K562 treated with DMSO at 1 percent for 12 hours (cell line): ENCODE data around the gene HAS3. TPM values are rescaled to one million over a fixed set of nuclear protein-coding genes. Genes with fewer than 3 reads are reported as not detected.

Source experiments
- total RNA-seq: library from RNA; unstranded; fragments of 300-600 nt; gene quantifications from 2 replicates; pipeline ENCODE4 v1.2.3, GENCODE V29; 2022; ENCODE audit not compliant: insufficient read depth

The HAS3 gene, protein sequence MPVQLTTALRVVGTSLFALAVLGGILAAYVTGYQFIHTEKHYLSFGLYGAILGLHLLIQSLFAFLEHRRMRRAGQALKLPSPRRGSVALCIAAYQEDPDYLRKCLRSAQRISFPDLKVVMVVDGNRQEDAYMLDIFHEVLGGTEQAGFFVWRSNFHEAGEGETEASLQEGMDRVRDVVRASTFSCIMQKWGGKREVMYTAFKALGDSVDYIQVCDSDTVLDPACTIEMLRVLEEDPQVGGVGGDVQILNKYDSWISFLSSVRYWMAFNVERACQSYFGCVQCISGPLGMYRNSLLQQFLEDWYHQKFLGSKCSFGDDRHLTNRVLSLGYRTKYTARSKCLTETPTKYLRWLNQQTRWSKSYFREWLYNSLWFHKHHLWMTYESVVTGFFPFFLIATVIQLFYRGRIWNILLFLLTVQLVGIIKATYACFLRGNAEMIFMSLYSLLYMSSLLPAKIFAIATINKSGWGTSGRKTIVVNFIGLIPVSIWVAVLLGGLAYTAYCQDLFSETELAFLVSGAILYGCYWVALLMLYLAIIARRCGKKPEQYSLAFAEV
- 0.32 TPM in 1 of 2 replicates, not detected in the other for total RNA-seq

DNA sequence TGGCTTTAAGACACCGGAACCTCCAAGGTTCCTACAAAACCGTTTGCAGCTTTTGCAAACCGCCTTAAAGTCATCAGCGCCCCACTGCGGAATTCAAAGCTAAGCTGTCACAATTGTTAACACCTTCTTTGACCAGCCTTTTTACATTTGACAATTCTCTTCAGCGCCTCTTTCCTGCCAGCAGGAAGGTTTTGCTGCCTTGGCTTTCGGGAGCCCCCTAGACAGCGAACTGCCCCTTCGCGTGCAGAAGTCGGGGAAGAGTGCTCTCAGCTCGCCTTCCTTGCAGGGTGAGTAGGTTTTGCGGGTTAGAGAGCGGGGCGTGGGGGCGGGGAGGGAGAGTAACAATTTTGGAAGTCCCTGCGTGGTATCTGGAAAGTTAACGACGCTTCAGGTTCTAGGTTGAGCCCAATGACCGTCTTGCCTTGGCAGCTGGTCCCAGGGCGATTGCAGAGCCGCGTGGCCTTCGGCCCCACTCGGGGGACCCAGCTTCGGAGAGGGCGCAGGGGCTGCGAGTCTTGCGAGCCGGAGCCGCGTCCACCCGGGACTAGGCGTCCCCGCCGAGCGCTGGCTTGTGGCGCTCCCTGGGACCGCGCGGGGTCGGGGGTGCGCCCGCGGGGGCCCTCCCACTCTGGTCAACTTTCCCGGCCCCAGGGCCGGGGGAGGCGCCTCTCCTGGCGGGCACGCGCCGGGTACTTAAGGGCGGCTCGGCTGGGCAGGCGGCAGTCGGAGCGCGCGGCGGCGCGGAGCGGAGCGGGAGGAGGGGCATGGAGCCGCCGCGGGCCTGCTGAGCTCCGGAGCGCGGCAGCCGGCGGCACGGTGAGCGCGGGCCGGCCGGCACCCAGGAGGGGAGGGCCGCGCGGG is at the start of gene HAS3:
Gene HAS3, plus strand, starts transcription at position 153 of the 861 bp plus-strand sequence. CDS start 3,743 bp downstream, outside the sequence.

DNA sequence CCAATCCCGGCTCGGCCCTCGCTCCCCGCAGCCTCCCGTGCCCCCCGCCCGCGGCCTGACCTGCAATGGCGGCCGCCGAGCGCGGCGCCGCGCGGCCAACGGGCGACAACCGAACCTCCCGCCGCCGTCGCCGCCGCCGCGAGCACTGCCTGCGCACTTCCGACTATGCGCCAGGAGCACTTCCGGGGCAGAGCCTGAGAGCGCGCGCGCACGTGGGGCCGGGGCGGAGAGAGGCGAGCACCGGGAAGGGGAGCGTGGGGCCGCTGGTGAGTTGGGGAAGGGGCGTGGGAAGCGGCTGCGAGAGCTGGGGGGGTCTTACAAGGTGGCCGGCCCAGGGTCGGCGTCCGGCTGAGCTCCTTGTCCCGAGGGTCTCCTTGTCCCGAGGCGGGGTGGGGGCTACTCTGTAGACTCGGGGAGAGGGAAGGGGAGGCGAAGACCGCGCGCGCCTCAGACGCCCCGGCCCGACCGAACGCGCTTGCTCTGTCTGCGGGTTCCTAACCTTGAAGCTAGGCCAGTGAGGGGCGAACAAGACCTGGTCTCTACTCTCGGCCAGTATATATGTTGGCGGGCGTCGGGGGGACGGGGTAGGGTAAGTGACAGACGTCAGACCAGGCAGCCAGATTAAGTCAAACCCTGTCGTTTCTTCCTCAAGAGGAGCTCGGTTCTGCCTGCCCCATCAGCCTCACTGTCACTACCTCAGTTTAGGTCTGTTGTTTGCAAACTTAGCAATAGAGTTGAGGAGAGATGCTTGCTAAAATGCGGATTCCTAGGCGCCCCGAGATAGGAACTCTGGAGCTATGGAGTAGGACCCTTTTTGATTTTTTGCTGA is 27.2 kb downstream of the HAS3 start, which contains the start of the genes CHTF8 and UTP4:
Gene CHTF8, minus strand, starts transcription at position 165 of the 829 bp plus-strand sequence. CDS start 11,130 bp downstream, outside the sequence.
Gene UTP4, plus strand, starts transcription at position 226 of the 829 bp plus-strand sequence. CDS start 811 bp downstream, outside the sequence.

Other genes starting within 250 kb of the HAS3 start
- gene CHTF8, start 26.9 kb downstream of the HAS3 start, total RNA-seq: 88.8 and 159 TPM in 2 replicates
- gene UTP4, start 27.0 kb downstream of the HAS3 start, total RNA-seq: 21.8 and 47.2 TPM in 2 replicates
- gene SNTB2, start 81.5 kb downstream of the HAS3 start, total RNA-seq: 1.9 and 8.6 TPM in 2 replicates
- 50.1 and 65.2 TPM in 2 replicates for gene VPS4A, start 205.7 kb downstream of the HAS3 start, total RNA-seq
- 20.1 and 21.3 TPM in 2 replicates for gene PDF, start 224.9 kb downstream of the HAS3 start, total RNA-seq
- gene COG8, start 233.9 kb downstream of the HAS3 start, total RNA-seq: 23.7 and 40.3 TPM in 2 replicates
- gene NIP7, start 234.1 kb downstream of the HAS3 start, total RNA-seq: 10.4 and 17.9 TPM in 2 replicates
- gene TMED6, start 246.1 kb downstream of the HAS3 start, total RNA-seq: 0.96 TPM in 1 of 2 replicates, not detected in the other